Stomach (tissue), 4 donors: ENCODE data around the gene CHCHD3.

ENCODE experiments used
- CTCF ChIP-seq, 7 experiments: fragments of 450-650 bp in 4 of 7; fragments of 200-600 bp in 3 of 7; sonication (generic) in 3 of 7; IDR thresholded peaks; one replicate each; pipeline ENCODE4 v1.5.1; 2016 to 2019; ENCODE audit warnings: antibody characterized with exemption in 7 of 7, control low read depth in 2 of 7, mild to moderate bottlenecking in 1 of 7
- POLR2A ChIP-seq, 4 donors: fragments of 450-650 bp; IDR thresholded peaks; one replicate each; pipeline ENCODE4 v1.6.1; 2016; ENCODE audit warnings: antibody characterized with exemption in 4 of 4, control low read depth in 2 of 4, mild to moderate bottlenecking in 1 of 4, moderate library complexity in 1 of 4
- POLR2AphosphoS5 ChIP-seq, 3 donors: sonication (generic); formaldehyde crosslinking; IDR thresholded peaks; one replicate each; pipeline ENCODE4 v1.6.1; 2016; ENCODE audit warnings: antibody characterized with exemption in 3 of 3

GRCh38 chr7:133126422-133126821, 44.5 kb upstream of the CHCHD3 start:
- TF ChIP-seq POLR2AphosphoS5 (IDR thresholded peaks at IDR 0.05) = no peak
- TF ChIP-seq CTCF (IDR thresholded peaks at IDR 0.05) = no peak
- TF ChIP-seq POLR2A (IDR thresholded peaks at IDR 0.05) = no peak
